ENCODE results near the gene BLVRB.

- TF ChIP-seq CTCF (IDR thresholded peaks at IDR 0.05) (no peak), EP300 (IDR thresholded peaks at IDR 0.05) (no peak), POLR2A (IDR thresholded peaks at IDR 0.05) (no peak)
Measured at GRCh38 chr19:40507892-40508291, 42.3 kb upstream of the BLVRB start.
